HepG2 (cell line): ENCODE measurements around the gene ZNF814. TPM values are rescaled to one million over a fixed set of nuclear protein-coding genes. Genes with fewer than 3 reads are reported as not detected.

Experiments
- DNMT3B ChIP-seq: conservative IDR thresholded peaks from 2 replicates; pipeline ENCODE4 v1.6.1; 2016; ENCODE audit warnings: missing biosample characterization, control low read depth
- HNRNPL ChIP-seq: fragments of 200-400 bp; formaldehyde crosslinking; IDR thresholded peaks from 2 replicates; pipeline ENCODE4 v1.6.1; 2017; ENCODE audit warnings: mild to moderate bottlenecking, low read depth, low read length
- REST ChIP-seq, 2 experiments: IDR thresholded peaks; 2 replicates each; pipeline ENCODE4 v1.6.1; 2011 to 2012; ENCODE audit warnings: low read length in 2 of 2, borderline replicate concordance in 1 of 2, low read depth in 1 of 2, mild to moderate bottlenecking in 1 of 2, moderate library complexity in 1 of 2
- SMAD9 ChIP-seq: sonication (generic); formaldehyde crosslinking; IDR thresholded peaks from 2 replicates; pipeline ENCODE4 v1.5.1; 2020; ENCODE audit warnings: mild to moderate bottlenecking, missing genetic modification reagents
- STAG1 ChIP-seq: sonication (generic); formaldehyde crosslinking; IDR thresholded peaks from 2 replicates; pipeline ENCODE4 v1.4.0; 2020; ENCODE audit warnings: missing genetic modification reagents
- ZBTB49 ChIP-seq: sonication (generic); formaldehyde crosslinking; IDR thresholded peaks from 2 replicates; pipeline ENCODE4 v1.4.0; 2020; ENCODE audit warnings: missing genetic modification reagents, borderline replicate concordance
- ZNF232 ChIP-seq: sonication (generic); formaldehyde crosslinking; IDR thresholded peaks from 2 replicates; pipeline ENCODE4 v1.4.0; 2020; ENCODE audit warnings: missing genetic modification reagents, borderline replicate concordance
- ZNF263 ChIP-seq: sonication (generic); formaldehyde crosslinking; IDR thresholded peaks from 2 replicates; pipeline ENCODE4 v1.4.0; 2020; ENCODE audit warnings: missing genetic modification reagents
- ZNF441 ChIP-seq: sonication (generic); formaldehyde crosslinking; IDR thresholded peaks from 2 replicates; pipeline ENCODE4 v1.7.0; 2021; ENCODE audit warnings: missing genetic modification reagents, borderline replicate concordance
- ZNF446 ChIP-seq: sonication (generic); formaldehyde crosslinking; IDR thresholded peaks from 2 replicates; pipeline ENCODE4 v1.5.0; 2020; ENCODE audit warnings: mild to moderate bottlenecking, missing genetic modification reagents
- ZNF597 ChIP-seq: sonication (generic); formaldehyde crosslinking; IDR thresholded peaks from 2 replicates; pipeline ENCODE4 v1.5.0; 2020; ENCODE audit warnings: missing genetic modification reagents
- ZNF703 ChIP-seq: sonication (generic); formaldehyde crosslinking; IDR thresholded peaks from 2 replicates; pipeline ENCODE4 v1.5.1; 2020; ENCODE audit warnings: missing genetic modification reagents, mild to moderate bottlenecking, moderate library complexity, borderline replicate concordance
- ZNF777 ChIP-seq: sonication (generic); formaldehyde crosslinking; IDR thresholded peaks from 2 replicates; pipeline ENCODE4 v1.4.0; 2020; ENCODE audit warnings: missing genetic modification reagents
- ZNF839 ChIP-seq: sonication (generic); formaldehyde crosslinking; IDR thresholded peaks from 2 replicates; pipeline ENCODE4 v1.4.0; 2020; ENCODE audit warnings: missing genetic modification reagents, mild to moderate bottlenecking, borderline replicate concordance
- polyA plus RNA-seq, 8 experiments: library from polyadenylated mRNA; depleted of rRNA in 3 of 8; stranded (reverse) in 7 of 8; unstranded in 1 of 8; fragments of >200 nt; fragmentation: Illumina TruSeq in 4 of 8; extraction: Trizol in 4 of 8; gene quantifications; 2 replicates each; pipeline versions ENCODE4 v1.2.1 to v1.2.3, GENCODE V29; 2011 to 2016; ENCODE audit warnings: low read depth in 4 of 8, missing spikeins in 1 of 8, mixed read lengths in 1 of 8; ENCODE audit not compliant: insufficient read depth in 1 of 8
- total RNA-seq, 5 experiments: library from RNA; depleted of rRNA; stranded (reverse); fragments of >200 nt; fragmentation: Illumina TruSeq; extraction: Trizol; gene quantifications; 2 replicates each; pipeline ENCODE4 v1.2.3, GENCODE V29; 2016; ENCODE audit warnings: low read depth in 1 of 5
- TF ChIP-seq, protein P1 (sequence below): sonication (generic); formaldehyde crosslinking; IDR thresholded peaks from 2 replicates; pipeline ENCODE4 v1.9.0; 2022; ENCODE audit warnings: missing genetic modification reagents, mild to moderate bottlenecking, borderline replicate concordance
- TF ChIP-seq, protein P2 (sequence below): sonication (generic); formaldehyde crosslinking; IDR thresholded peaks from 2 replicates; pipeline ENCODE4 v1.4.0; 2020; ENCODE audit warnings: missing genetic modification reagents

ZNF814 gene
- total and polyA plus RNA-seq, 2 of the 13 experiments (the other 11 are each of a cell fraction or from before 2014, with no cell fraction given), result 2.5 to 3.4 TPM

DNA sequence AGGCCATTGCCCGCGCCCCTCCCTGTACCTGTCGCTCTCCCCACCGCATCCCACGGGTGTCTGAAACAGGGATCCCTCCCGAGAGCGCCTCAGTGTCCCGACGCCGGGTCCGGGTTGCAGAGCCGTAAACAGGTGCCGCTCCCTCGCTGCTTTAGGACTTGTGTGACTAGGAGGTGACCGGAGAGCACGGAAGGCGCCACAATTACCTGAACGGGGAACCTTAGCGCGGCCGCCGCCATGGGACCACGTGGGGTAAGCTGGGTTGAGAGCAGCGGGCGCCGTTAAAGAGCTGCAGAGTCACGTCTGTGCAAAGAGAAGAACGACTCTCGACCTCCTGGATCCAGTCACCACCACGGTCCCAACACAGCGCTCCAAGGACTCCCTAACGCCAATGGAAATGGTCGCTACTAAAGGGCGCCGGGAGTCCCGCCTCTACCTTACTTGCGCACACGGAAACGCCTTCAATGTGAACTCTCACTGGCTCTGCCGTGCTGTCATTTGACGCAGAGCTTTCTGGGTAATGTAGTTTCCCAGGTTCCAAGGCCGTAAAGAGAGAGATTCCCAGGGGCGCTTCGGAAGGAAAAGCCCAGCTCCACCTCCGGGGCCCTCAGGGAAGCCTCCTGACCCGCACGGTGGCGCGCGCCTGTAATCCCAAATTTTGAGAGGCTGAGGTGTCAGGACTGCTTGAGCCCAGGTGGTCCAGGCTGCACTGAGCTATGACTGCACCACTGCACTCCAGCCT is 74.2 kb downstream of the ZNF814 start, which contains the start of gene ZNF552 (continued):
- TF ChIP-seq DNMT3B (CRISPR knock-in tag), result no peak
- TF ChIP-seq ZBTB49 (CRISPR knock-in tag), result no peak
- TF ChIP-seq REST (IDR thresholded peaks at IDR 0.05; ENCODE audit: borderline replicate concordance in 1 of 2, low read depth in 1 of 2, low read length in 2 of 2), result peak in 1 of 2 experiments; percentile 16; a peak in 1 of 4 replicates
- no peak for TF ChIP-seq ZNF597 (CRISPR knock-in tag)
- TF ChIP-seq HNRNPL, result no peak
- TF ChIP-seq ZNF441 (CRISPR knock-in tag), result peak; percentile 16; the same call in 1 of the 2 replicates
- TF ChIP-seq STAG1, result no peak
- no peak; the same call in 1 of the 2 replicates for TF ChIP-seq ZNF263 (CRISPR knock-in tag)
- TF ChIP-seq, protein P1, sequence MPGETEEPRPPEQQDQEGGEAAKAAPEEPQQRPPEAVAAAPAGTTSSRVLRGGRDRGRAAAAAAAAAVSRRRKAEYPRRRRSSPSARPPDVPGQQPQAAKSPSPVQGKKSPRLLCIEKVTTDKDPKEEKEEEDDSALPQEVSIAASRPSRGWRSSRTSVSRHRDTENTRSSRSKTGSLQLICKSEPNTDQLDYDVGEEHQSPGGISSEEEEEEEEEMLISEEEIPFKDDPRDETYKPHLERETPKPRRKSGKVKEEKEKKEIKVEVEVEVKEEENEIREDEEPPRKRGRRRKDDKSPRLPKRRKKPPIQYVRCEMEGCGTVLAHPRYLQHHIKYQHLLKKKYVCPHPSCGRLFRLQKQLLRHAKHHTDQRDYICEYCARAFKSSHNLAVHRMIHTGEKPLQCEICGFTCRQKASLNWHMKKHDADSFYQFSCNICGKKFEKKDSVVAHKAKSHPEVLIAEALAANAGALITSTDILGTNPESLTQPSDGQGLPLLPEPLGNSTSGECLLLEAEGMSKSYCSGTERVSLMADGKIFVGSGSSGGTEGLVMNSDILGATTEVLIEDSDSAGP, result peak; percentile 76; the same call in 1 of the 2 replicates
- peak; percentile 13; the same call in 1 of the 2 replicates for TF ChIP-seq ZNF232 (CRISPR knock-in tag)
- no peak for TF ChIP-seq ZNF839
- no peak for TF ChIP-seq ZNF703 (CRISPR knock-in tag)
- TF ChIP-seq ZNF446, result no peak
- no peak for TF ChIP-seq SMAD9
- TF ChIP-seq, protein P2, sequence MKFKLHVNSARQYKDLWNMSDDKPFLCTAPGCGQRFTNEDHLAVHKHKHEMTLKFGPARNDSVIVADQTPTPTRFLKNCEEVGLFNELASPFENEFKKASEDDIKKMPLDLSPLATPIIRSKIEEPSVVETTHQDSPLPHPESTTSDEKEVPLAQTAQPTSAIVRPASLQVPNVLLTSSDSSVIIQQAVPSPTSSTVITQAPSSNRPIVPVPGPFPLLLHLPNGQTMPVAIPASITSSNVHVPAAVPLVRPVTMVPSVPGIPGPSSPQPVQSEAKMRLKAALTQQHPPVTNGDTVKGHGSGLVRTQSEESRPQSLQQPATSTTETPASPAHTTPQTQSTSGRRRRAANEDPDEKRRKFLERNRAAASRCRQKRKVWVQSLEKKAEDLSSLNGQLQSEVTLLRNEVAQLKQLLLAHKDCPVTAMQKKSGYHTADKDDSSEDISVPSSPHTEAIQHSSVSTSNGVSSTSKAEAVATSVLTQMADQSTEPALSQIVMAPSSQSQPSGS (CRISPR knock-in tag), result 0 out of 2 replicates have a peak, but pooled peaks have one; percentile 30
- TF ChIP-seq ZNF777 (CRISPR knock-in tag), result peak; percentile 62
